Hematopoietic multipotent progenitor cell treated with erythropoietin and hydrocortisone succinate and interleukin-3 and kit ligand, for 4 days (in vitro differentiated cells): ENCODE data around the gene ACSF2.
"Not testable (repeated sequence)": the region's sequence is repeated elsewhere in the genome, so short reads cannot be mapped to it uniquely, and the experiment has no call there.

Source experiments
- DNase-seq: peaks from one replicate; pipeline ENCODE4 v3.0.0-alpha.2; 2015

ACSF2 gene, protein sequence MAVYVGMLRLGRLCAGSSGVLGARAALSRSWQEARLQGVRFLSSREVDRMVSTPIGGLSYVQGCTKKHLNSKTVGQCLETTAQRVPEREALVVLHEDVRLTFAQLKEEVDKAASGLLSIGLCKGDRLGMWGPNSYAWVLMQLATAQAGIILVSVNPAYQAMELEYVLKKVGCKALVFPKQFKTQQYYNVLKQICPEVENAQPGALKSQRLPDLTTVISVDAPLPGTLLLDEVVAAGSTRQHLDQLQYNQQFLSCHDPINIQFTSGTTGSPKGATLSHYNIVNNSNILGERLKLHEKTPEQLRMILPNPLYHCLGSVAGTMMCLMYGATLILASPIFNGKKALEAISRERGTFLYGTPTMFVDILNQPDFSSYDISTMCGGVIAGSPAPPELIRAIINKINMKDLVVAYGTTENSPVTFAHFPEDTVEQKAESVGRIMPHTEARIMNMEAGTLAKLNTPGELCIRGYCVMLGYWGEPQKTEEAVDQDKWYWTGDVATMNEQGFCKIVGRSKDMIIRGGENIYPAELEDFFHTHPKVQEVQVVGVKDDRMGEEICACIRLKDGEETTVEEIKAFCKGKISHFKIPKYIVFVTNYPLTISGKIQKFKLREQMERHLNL

DNA sequence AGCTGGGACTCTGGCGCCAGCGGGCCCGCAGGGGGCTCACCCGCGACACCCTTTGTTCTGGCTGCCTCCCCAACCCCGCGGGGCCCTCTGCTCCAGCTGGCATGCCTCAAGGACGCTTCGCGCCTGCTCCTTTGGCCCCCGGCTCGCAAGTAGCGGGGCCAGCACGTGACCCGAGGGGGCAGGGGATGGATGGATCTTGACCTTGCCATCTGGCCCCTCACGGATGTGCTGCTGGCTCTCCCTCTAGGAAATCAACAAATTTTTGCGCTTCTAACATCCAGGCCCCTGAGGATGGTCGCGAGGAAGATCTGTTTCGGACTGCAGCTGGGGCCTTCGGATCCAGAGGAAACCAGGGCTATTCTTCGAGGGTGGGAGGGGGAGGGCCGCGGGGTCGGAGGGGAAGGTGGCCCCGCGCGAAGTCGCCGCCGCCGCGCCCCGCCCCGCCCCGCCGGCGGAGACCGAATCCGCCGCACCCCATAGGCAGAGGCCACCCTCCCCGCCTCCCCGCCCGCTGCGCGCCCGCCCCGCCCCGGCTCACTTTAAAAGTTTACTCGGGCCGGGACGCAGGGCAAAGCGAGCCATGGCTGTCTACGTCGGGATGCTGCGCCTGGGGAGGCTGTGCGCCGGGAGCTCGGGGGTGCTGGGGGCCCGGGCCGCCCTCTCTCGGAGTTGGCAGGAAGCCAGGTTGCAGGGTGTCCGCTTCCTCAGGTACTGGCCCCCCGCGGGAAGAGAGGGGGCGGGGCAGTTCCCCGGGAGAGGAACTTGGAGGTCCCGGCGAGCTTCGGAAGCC is at the start of gene ACSF2:
ACSF2 (plus strand) TSS at position 537 of the 790 bp plus-strand sequence; CDS start at position 581, 44 bp downstream.
- peak; percentile 84 for DNase-seq

DNA sequence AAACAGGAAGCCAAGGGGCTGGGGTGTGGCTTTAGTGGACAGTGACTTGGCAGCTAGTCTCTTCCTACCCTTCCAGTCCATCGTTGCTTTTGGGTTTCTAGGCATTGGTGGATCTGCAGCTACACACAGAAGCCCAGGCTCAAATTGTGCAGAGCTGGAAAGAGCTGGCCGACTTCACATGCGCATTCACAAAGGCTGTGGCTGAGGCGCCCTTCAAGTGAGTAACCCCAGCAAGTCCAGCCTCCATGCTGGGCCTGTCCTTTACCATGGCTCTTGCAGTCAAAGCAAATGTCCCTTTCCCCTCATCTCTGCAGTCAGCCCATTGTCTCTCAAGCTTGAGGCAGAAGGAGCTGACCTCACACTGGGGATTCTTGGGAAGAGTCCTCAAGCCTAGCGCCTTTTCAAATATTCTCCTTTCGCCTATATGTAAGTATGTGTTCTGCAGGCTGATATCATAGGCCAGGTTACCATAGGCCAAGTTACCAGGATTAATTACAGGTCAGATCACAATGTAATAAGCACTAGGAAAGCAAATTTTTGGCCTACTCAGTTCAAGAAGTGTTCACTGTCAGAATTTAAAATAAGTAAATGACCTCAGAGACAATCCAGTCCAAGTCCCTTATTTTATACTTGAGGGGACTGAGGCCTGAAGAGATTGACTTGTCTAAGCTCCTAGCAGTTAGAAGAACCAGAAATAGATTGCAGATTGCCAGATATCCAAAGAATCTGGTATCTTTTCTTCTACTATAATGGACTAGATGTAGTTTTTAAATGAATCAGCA is 46.5 kb upstream of the ACSF2 start:
- DNase-seq = no peak

DNA sequence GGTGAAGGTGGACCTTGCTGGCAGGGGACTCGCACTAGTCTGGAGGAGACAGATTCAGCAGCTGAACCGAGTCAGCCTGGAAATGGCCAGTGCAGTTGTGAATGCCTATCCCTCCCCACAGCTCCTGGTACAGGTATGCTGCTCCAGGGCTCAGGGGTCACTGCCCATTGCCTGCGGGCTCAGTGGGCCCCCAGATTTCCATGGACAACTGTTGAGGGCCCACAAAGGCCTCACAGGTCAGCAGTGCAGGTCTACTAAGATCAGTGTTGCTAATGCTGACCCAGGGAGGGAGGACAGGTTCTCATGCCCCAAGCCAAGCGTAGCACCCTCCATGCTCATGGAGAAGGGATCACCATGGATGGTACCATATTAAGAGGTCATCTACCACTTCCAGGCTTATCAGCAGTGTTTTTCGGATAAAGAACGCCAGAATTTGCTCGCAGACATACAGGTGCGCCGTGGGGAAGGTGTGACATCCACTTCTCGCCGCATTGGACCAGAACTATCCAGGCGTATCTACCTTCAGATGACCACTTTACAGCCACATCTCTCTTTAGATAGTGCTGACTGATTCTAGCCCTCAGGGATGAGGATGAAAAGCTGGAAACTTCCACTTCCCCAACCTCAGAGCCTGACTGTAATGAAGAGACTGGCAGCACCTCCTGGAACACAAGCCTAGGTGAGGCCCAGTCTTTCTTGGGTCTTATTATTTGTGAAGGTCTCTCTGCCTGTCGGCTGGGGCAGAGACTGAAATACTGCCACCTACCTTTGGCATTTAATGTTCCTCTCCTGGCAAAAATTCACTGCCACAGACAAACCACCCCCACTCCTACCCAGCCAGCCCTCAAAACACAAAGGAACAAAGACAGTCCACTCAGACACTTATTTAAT is 45.4 kb upstream of the ACSF2 start:
- peak; percentile 49 for DNase-seq

DNA sequence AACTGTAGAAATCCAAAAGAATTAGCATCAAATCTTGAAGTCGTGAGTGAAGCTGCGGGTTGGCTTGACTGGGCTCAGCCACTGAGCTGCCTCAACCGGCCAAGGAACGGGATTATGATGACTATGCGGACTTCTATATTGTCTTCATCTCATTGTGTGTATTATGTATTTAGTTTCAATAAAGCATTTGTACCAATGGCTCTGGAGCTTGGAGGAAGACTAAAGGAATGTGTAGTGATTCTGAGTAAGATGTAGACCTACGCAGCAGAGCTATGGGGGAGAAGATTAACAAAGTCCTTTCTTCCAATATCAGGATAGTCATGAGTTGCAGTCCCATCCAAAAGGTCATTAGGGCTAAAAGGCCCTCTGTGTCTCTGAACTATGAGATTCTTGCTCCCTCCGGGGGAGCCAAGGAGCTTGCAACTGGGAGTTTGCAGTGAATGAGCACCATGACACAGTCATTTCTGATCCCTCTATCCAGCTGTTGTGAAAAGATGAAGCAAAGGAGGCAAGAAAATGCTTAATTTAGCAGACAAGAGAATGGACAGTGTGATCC is 44.7 kb upstream of the ACSF2 start:
- no peak for DNase-seq

DNA sequence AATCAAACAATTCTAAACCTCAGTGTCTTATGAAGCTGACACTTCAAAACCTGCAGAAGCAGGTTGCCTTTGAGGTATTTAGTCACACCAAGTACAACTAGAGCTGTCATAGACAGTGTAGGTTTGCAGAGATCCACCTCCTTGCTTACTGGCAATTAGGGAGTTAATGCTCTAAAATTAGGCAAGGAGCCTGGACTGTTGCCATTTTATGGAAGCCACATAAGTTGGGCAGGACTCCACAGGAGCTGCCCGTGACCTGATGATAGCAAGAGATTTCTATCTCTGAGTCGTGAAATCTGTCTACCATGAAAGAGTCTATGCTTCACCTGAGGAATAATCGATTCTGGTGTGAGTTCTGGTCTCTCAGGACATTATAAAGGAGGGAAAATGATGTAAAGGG is 44.1 kb upstream of the ACSF2 start:
- DNase-seq = no peak

DNA sequence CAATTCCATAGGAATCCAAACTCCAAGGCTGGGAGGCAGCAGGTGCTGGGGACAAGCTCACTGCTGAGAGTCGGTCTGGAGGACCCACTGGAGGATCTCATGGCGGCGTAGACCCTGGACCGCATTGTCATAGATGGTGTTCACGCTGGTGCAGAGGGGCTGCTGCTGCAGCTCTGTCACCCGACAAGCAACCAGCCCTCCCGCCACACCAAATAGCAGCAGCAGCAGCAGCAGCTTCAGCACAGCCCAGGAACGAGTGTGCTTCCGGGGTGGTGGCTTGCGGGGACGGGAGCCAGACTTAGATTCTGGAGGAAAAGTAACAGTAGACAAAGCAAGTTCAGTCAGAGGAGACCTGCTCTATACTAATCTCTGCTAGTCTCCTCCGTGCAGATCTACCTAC is 43.1 kb upstream of the ACSF2 start:
- no peak for DNase-seq

DNA sequence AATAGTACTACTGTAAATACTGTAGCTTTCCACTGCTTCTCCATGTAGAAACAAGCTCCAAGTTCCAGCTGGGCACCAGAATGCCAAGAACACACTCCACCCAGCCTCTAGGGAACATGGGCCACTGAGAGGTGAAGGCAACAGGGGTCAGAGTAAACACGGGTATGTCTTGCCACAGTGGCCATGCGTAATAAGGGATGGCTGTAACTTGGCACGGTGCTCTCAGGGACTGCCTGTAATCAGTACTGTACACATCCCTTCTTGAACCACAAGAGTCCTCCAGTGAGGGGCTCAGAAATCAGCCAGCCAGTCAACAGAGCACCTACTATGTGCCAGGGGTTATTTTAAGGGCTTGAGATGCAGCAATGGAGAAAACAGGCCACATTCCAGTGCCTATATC is 39.5 kb upstream of the ACSF2 start:
- DNase-seq = no peak

DNA sequence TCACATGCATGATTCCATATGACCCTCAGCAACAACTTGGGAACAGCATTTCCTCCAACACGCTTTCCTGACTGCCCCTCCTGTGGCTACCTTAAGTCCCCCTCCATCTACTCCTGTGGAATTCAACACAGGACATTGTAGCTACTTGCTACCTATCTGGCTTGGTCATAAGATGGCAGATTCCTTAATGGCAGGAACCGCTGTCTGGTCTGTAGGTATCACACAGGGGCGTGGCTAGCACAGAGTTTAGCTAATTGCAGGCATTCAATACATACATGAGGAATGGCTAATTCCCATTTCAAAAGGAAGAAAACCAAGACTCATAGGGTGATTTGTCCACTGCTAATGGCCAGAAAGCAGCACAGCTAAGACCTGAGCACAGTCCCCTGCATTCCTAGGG is 37.3 kb upstream of the ACSF2 start:
- DNase-seq = no peak

DNA sequence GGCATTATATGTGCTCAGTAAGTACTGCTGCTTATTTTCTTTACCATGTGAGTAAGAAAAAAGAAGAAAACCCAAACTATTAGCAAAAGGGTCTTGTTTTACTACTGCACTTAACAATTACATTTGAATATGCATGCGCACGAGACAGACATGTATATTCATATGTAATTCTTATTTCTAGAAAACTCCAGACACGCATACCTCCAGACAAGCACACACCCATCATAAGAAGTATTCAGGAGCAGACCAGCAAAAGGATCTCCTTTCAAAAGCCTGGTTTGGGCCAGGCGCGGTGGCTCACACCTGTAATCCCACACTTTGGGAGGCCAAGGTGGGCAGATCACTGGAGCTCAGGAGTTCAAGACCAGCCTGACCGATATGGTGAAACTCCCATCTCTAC is 36.5 kb upstream of the ACSF2 start:
- no peak for DNase-seq

DNA sequence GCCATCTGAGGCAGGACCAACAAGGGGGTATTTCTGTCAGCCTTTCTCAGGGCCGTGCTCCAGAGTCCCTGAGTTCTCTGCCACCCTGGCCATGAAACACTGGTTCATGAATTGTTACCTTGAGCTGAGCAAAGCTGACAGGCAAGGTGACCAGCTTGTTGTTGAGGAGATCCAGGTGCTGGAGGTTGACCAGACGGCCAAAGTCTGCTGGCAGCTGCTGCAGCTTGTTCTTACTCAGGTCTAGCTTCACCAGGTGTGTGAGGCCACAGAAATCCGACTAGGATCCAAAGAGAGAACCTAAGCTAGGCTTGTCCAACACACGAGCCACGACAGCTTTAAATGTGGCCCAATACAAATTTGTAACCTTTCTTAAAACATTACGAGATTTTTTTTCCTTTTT is 33.4 kb upstream of the ACSF2 start:
- DNase-seq = no peak

DNA sequence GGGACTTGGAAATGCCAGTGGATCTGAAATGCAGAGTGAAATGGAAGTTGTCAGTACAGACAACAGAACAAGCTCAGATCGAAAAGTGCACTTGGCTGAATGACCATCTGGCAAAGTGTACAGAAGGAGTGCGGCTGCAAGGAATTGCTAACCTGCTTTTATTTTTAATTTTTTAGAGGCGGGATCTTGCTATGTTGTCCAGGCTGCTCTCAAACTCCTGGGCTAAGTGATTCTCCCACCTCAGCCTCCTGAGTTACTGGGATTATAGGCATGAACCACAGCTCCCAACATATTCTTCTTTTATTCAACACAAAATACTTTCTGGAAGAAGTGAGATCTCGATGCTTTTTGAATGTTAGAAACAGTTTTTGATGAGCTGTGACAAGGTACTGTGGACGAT is 32.3 kb upstream of the ACSF2 start:
- no peak for DNase-seq

DNA sequence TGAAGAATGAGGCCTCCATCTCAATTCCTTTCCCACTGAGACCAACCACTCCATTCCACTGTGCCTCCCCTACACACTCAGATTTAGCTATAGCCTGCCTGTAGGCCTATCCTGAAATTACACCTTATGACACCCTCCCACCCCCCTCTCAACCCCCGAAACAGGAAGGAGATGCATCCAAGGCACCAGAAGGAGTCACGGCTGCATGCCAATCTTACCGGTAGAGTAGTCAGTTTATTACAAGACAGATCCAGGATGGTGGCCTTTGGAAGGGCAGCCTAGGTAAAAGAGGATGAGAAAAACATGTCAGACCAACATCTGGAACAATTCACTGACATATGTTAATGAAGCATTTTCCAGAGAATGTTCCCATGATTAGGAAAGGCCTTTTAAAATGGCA is 31.3 kb upstream of the ACSF2 start:
- DNase-seq = peak; percentile 25

DNA sequence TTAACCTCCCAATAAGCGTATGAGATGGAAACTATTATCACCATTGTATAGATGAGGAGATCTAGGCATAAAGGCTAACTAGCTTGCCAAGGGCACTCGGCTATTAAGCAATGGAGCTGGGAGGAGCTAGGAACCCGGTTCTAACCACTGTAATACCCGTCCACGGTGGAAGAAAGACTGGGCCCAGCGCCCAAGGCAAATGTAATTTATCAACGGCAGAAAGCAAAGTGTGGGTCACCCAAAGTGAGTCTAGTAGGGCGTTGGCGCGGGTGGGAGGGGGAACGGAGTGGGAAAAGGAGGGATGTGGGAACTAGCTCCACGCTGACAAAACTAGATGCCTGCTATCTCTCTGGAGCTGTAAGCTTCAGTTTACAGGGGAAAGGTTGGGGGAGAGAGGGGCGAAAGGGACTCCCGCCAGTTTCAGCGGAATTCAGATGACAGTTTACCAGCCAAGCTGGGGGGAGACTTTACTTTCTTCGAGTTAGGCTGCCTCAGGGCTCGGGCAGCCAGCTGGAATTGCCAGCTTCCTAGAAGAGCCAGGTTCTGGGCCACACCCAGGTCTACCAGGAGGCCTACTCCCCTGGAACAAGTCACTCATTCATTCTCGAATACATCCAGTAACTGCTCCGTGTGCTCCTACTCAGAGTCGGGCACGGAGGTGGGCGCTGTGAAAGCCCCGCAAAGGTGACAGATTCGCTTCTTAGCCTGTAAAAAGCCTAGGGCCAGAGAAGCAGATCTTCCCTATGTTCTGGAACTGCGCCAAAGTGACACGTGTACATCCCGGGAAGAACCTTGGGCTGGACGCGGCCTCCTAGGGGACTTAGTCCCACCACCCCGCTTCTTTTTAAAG is 29.5 kb upstream of the ACSF2 start:
- peak; percentile 65 for DNase-seq

DNA sequence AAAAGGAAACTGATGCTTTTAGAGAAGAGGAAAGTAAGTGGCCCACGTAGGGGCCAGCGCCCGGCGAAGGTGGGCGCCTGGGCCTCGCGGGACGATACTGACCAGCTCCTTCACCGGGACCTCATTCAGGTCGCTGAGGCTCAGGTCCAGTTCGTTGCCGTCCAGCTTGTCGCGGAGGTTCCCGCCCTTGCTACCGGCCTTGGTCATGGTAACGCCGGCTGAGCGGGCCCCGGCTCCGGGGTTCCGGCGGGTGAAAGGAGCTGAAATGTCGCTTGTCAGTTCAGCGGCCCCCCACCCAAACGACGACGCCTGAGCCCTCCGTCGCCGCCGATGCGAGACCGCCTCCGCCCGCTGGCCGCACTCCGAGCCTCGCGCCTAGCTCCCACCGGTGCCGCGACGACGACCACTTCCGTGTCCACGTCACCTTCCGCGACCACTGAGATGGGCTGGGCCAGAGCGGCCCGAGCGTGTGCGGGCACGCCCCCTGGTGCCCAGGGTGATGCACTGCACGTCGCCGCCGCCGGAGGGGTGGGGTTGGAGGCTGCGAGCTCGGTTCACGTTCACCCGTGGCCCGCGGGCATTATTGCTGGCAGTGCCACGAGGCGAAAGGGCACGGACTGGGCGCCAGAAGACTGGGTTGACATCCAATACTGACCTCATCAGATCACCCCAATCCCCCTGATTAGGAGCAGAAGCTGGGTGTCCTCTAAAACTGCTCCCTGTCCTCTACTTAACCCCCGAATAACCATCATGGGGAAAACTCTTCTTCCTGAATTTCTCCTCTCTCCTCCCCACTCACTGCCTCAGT is 28.7 kb upstream of the ACSF2 start, which contains the start of gene LRRC59:
LRRC59 (minus strand) TSS at position 413 of the 808 bp plus-strand sequence; CDS start at position 207, 206 bp downstream.
- peak; percentile 94 for DNase-seq

DNA sequence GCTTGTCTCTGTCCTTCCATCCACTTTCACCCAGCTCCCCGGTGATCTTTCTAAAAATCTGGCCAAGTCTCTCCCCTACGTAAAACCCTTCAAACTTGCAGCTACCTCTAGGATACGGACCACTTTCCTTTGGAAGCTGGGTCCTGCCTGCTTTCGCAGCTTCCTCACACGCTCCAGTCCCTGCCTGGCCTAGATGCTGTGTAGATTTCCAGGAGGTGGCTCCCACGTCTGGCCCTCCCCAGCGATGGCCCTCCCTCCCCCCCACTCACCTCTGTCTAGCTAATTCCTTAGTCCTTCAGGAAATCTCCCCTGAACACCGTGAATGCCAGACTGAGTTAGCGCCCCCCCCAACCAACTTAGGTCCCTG is 28.1 kb upstream of the ACSF2 start:
- no peak for DNase-seq

DNA sequence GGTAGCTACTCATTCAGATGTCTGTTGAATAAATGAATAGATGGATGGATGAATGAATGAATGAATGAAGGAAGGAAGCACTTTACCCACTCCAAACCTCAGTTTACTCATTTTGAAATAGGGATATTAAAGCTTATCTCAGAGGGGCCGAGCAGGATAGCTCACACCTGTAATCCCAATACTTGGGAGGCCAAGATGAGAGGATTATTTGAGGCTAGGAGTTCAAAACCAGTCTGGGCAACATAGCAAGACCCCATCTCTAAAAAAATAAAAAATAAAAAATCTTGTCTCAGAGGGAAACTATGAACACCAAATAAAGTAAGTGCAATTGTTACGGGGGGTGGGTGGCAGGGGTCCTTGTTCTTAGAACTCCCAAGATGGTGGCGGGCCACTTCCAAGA is 27.3 kb upstream of the ACSF2 start:
- not testable (repeated sequence) for DNase-seq

DNA sequence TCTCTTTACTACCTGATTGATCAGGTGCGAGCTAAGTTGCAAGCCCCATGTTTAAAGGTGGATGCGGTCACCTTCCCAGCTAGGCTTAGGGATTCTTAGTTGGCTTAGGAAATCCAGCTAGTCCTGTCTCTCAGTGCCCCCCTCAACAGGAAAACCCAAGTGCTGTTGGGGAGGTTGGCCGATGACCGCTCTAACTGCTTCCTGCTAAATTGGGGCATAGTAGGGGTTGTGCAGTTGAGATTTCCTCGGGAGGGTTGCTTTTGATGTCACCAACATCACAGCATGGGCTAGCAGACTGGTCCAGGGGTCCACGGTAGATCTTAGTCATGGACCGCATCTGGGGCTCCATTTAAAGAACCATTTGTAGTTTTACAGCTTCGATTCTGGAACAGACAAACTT is 26.4 kb upstream of the ACSF2 start:
- DNase-seq = not testable (repeated sequence)

DNA sequence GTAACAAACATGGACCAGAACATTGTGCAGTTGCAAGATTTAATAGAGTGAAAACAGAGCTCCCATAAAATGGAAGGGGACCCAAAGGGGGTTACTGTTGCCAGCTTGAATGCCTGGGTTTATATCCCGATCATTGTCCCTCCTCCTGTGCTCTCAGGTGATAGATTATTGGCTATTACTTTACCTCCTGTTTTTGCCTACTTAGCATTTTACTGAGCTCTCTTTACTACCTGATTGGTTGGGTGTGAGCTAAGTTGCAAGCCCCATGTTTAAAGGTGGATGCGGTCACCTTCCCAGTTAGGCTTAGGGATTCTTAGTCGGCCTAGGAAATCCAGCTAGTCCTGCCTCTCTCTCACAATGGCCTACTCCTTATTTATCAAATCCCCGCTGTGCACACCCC is 20.7 kb upstream of the ACSF2 start:
- not testable (repeated sequence) for DNase-seq

DNA sequence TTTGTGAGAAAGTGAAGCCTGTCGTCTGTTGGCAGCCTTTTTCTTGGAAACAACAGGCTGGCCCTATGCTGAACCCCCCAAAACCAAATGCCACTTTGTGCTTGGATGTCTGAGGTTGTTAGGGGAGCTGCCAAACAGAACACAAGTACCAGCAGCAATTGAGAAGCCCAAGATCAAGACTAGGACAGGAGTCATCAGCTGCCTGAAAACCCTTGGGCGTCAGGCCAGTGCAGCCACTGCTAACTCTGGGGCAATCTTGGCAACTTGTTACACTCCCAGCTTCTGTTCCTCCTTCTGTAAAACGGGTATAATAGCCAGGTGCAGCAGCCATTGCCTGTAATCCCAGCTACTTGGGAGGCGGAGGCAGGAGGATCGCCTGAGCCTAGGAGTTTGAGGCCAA is 19.4 kb upstream of the ACSF2 start:
- no peak for DNase-seq

DNA sequence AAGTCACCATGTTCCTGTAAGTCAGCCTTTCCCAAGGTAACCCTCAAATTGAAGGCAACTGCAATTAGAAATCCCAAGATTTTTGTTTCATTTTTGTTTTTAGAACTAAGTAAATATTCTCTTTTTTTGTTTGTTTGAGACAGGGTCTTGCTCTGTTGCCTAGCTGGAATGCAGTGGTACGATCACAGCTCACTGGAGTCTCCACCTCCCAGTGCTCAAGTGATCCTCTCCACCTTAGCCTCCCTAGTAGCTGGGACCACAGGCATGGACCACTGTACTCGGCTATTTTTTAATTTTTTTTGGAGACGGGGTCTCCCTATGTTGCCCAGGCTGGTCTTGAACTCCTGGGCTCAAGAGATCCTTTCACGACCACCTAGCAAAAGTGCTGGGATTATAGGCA is 18.1 kb upstream of the ACSF2 start:
- DNase-seq = no peak
